Measurements from ENCODE around the gene HEXIM2.
A peak's percentile ranks its signal among the peaks of the same experiment; 100 is the strongest.

HEXIM2 gene

DNA sequence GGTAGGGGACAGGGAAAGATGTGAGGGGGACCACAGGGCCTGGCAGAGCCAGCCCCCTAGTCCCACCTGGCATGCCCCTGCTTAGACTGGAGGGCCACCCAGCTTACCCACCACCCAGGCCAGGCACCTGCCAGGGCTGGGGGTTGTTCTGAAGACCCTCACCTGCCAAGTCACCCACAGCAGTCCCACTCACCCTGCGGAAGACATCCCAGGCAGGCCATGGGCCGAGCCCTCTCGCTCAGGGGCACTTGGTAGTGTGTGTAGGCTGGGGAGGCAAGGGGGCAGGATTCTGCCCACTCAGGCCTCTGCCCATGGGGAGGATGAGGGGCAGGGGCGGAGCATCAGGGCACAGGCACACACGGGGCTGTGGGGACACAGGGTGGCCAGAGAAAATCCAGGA is 33.3 kb upstream of the HEXIM2 start:
- DNase-seq (ENCODE audit: low spot score): no peak

- no peak for DNase-seq (ENCODE audit: low spot score)
Observed at GRCh38 chr17:45128989-45129388, 32.7 kb upstream of the HEXIM2 start.

GRCh38 chr17:45129426-45129939 is 32.2 kb upstream of the HEXIM2 start:
- DNase-seq (ENCODE audit: low spot score): no peak

- DNase-seq (ENCODE audit: low spot score): no peak
Observed at GRCh38 chr17:45129940-45130680, 31.6 kb upstream of the HEXIM2 start.

DNA sequence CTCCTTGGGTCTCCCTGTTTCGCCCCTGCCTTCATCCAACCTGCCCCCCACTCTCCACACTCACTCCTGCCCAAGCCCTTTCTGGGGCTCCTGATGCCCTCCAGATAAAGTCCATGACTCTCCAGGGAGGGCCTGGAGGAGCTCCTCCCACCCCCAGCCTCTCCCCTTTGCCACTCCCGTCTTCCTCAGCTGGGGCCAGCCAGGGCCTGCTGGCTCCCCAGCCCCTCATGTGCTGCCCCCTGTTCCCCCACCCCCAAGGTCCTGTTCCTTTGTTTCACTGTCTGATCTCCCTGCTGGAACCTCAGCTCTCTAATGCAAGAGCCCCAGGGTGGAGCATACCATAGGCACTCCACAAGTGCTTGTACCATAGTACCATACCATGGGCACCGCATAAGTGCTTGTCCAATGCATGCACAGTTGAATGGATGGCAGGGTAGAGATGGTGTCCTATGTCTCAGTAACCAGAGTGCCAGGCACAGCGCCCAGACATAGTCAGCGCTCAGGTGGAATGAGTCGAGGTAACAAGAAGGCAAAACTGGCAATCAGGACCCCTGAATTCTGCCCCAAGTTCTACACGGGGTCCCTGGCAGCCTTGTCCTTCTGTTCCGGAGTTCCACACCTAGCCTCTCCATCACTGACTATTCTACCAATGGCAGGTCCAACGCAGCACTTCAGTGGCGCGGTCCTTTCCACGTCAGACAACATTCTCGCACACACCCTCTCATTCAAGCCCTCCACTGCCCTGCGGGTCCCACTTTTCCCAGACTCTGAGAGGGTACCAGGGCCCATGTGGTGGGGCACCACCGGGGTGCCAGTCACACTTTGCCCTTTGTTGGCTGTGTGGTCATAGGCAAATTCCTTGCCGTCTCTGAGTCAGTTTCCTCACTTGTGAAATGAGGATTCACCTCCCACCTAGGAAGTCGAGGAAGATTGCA is 30.7 kb upstream of the HEXIM2 start:
- no peak for DNase-seq (ENCODE audit: low spot score)

DNA sequence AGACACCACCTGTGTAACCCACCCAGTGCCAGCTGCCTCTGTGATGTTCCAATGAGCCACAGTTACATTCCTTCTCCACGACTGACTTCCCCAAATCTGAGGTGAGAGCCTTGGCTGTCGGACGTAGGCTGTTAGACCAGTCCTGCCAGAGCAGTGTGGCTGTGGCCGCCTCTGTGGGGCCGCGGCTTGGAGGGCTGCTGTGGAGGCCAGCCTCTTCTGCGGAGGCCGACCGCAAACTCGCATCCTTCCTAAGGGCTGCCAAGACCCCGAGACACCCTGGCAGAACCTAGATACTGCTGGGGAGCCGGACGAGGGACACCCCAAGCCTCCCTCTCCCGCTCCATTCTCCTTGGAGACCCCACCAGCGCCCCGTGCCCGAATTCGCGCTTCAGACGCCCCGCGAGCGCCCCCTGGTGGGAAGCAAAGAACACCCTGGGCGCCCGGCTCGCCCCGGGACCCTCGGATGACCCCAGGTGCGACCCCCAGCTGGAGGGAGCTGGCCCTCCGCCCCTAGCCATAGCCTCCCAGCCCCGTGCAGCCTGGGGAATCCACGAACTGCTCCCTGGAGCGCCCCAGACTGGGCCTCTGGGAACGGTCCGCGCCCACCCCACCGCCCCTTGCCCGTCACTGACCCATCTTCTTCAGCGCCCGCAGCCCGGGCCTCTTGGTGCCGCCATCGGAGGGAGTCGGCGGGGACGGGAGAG is 29.9 kb upstream of the HEXIM2 start:
- DNase-seq (ENCODE audit: low spot score): peak; percentile 92

GRCh38 chr17:45132320-45132571 is 29.4 kb upstream of the HEXIM2 start, which contains the start of gene PLCD3:
Gene PLCD3, minus strand, starts transcription at chr17:45132515. Its CDS starts 105 bp downstream, at chr17:45132410.
- peak; percentile 95 for DNase-seq (ENCODE audit: low spot score)

- peak; percentile 89 for DNase-seq (ENCODE audit: low spot score)
Observed at GRCh38 chr17:45132572-45133463, 28.9 kb upstream of the HEXIM2 start.

DNA sequence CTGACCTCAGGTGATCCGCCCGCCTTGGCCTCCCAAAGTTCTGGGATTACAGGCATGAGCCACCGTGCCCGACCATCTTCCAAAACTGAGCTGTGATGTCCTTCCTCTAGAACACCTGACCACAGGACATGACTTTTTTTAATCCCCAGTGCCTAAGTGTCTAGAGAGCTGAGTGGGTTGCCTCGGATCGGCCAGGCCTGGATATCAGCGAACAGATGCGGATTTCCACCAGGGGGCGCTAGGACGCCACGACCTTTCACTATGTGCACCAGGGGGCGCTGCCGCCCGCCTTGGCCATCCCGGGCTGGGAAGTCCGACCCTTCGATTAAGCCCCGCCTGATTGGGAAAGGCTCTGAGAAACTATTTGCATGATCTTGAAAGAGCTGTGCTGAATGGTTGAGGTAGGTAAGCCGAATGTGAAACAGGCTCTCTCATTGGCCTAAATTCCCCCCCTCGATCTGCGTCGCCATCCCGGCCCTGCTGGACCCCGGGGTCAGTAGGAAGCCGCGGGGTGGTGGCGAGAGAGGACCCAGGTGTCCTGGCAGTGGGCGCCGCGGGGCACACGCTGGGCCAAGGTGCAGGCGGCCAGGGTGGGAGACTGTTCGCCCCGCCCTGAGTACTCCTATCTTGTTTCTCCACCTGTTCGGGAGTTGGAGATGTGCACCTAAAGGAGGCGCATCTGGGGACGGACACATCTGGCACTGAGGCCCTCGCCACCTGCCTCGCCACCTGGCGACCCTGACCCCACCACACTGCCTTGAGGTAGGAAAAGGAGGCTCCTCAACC is 26.3 kb upstream of the HEXIM2 start, which contains the start of gene ACBD4:
Gene ACBD4 (plus strand): TSS at position 496 of the 786 bp plus-strand sequence. CDS start 458 bp downstream, outside the sequence.
- peak; percentile 100 for DNase-seq (ENCODE audit: low spot score)

DNA sequence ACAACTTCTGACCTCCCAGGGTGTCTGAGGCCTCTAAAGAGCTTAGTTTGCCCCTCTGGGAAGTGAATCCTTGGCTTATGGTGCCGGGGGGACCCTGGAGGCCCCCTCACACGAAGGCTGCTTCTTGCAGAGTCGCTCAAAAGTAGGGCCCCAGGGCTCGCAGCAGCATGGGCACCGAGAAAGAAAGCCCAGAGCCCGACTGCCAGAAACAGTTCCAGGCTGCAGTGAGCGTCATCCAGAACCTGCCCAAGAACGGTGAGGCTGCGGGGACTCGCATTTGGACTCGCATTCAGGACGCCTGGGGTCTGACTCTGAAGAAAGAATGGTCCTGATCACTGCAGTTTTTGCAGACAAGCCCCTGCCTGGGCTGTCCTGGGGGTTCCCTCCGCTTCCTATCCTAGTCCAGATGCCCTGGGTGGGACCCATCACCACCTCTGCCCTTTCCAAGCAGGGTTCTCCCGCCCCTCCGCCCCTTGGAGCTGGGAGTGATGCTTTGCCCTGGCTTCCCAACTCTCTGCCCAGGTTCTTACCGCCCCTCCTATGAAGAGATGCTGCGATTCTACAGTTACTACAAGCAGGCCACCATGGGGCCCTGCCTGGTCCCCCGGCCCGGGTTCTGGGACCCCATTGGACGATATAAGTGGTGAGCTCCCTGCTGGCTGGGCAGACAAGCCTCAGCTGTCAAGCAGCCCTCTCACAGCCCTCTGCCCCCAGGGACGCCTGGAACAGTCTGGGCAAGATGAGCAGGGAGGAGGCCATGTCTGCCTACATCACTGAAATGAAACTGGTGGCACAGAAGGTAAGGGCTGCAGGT is 25.5 kb upstream of the HEXIM2 start:
- peak; percentile 72 for DNase-seq (ENCODE audit: low spot score)

DNA sequence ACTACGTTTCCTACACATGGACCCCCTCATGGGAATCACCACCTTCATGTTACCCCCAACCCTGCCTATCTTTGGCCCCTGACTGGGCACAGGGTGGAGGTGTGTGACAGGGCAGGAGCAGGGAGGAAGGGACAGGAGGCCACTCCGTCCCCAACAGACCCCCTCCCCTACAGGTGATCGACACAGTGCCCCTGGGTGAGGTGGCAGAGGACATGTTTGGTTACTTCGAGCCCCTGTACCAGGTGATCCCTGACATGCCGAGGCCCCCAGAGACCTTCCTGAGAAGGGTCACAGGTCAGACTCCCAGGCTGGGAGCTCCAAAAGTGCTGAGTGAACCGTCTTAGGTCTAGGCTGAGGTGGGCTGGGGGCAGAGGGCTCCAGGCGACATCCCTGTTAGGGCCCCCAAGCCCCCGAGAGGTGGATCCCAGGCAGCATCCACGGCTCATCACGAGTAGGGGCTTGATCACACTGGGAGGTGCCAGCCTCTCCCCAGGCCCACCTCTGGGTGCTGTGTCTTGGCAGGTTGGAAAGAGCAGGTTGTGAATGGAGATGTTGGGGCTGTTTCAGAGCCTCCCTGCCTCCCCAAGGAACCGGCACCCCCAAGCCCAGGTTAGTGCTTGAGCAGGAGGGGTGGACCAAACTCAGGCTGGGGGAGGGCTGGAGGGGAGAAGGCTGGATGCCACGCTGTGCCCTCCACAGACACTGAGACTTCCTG is 24.7 kb upstream of the HEXIM2 start:
- no peak for DNase-seq (ENCODE audit: low spot score)

DNA sequence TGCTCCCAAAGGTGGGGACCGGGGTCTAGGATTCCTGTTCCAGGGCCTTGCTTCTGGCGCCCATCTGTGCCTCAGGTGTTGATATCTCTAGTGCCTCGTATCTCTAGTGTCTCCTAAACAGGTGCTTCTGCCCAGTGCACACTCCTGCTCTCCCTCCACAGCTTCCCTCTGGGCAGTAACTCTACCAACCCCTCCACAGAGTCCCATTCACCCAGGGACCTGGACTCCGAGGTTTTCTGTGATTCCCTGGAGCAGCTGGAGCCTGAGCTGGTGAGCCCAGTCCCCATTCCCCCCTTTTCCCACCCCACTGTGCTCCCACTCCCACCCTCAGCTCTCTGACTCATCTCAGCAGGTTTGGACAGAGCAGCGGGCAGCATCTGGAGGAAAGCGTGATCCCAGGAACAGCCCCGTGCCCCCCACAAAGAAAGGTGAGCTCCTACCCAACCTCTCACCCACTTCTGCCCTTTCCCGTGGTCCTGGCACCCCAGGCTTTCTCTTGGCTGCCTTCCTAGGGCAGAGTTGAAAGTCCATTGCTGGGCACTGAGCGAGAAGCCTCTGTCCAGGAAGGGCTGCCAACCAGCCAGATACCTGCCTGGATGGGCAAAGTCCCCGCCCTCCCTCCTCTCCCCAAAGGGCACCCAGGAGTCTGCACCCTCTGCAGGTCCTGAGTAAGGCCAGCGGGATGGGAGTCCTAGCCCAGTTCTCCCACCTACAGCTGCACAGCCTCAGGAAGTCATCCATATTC is 23.9 kb upstream of the HEXIM2 start:
- no peak for DNase-seq (ENCODE audit: low spot score)

DNA sequence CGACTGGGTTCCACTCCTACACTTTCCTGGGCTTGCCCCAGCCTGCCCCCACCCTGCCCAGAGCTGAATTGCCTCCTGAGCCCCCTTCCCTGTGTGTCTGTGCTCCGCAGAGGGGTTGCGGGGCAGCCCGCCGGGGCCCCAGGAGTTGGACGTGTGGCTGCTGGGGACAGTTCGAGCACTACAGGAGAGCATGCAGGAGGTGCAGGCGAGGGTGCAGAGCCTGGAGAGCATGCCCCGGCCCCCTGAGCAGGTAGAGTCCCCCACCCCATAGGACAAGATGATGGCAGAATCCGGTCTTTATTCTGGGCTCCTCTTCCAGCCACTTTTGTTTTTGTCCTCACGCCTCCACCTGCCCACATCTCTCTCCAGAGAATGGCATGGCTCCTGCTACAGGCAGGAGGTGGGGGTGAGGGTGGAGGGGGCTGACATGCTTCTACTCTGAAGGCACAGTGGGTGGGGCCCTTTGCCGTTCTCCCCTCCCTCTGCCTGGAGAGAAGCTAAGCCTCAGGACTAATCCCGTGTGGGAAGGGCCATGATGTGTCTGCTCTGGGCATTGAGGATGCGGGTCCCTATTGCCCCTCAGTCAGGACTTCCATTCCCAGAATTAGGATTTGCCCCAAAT is 22.7 kb upstream of the HEXIM2 start:
- DNase-seq (ENCODE audit: low spot score): peak; percentile 76

DNA sequence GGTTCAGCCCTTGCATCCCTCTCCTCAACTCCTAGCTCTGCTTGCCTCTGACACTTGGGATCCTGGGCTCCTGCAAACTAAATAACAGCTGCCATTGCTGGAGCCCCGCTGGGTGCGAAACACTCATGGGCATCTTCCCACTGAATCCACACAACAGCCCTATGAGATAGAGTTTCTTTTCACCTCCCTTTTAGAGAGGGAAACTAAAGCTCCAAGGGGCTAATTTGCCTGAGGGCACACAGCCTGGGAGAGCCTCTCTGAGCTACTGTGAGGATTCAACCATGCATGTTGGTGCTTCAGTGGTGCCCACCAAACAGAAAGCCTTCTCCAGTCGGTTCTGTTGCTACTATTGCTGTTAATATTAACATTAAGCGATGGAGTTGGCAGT is 22.1 kb upstream of the HEXIM2 start:
- DNase-seq (ENCODE audit: low spot score): no peak

GRCh38 chr17:45143094-45143670 is 18.5 kb upstream of the HEXIM2 start:
- DNase-seq (ENCODE audit: low spot score): no peak

DNA sequence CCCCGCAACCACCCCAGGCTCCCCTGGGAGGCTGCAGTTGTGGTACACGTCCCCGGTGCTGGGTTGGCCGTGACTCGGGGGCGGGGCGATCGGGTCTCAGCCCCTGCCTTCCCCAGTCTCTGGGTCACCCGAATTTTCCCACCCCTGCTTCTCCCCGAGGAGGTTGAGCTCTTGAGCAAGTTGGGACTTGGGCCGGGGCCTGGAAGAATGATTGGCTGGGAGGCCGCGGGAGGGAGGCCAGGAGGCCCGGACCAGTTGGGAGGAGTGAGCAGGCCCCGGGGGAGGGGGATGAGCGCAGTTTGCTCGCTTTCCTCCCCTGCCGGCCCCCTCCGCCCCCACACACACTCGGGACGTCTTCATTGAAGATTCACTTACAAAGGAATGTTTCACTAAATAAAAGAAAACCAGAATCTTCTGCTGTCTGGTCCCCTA is 17.9 kb upstream of the HEXIM2 start:
- peak; percentile 81 for DNase-seq (ENCODE audit: low spot score)

Data from ecto neural progenitor cell (in vitro differentiated cells).